LoVo (cell line): ENCODE measurements around the gene ATG14.
A peak's percentile ranks its signal among the peaks of the same experiment; 100 is the strongest.
"Not testable (repeated sequence)": the region's sequence is repeated elsewhere in the genome, so short reads cannot be mapped to it uniquely, and the experiment has no call there.

ENCODE experiments used
- DNase-seq: peaks from one replicate; pipeline ENCODE4 v3.0.0-alpha.2; 2016; ENCODE audit warnings: low spot score

ATG14 gene

DNA sequence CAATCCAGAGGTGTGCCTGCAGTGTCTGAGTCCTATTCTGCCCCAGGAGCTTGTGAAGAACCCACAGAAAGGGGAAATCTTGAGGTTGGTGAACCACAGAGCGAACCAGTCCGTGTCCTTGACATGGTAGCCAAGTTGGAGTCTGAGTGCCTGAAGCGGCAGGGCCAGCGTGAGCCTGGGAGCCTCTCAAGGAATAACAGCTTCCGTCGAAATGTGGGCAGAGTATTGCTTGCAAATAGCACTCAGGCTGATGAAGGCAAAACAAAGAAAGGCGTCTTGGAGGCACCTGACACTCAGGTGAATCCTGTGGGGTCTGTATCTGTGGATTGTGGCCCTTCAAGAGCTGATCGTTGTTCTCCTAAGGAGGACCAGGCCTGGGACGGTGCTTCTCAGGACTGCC, 60.5 kb downstream of the ATG14 start:
- no peak for DNase-seq

DNA sequence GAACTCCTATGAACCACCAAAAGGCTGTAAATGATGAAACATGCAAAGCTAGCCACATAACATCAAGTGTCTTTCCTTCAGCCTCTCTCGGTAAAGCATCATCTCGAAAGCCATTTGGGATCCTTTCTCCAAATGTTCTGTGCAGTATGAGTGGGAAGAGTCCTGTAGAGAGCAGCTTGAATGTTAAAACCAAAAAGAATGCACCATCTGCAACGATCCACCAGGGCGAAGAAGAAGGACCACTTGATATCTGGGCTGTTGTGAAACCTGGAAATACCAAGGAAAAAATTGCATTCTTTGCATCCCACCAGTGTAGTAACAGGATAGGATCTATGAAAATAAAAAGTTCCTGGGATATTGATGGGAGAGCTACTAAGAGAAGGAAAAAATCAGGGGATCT, 61.2 kb downstream of the ATG14 start:
- DNase-seq: no peak

DNA sequence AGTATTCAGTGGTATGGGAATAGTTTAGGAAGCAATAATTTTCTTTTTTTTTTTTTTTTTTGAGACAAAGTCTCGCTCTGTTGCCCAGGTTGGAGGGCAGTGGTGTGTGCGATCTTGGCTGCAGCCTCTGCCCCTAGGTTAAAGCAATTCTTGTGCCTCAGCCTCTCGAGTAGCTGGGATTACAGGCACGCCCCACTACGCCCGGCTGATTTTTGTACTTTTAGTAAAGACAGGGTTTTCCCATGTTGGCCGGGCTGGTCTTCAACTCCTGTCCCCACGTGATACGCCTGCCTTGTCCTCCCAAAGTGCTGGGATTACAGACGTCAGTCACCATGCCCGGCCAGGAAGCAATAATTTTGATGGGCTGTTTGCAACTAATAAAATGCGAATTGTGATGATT, 62.1 kb downstream of the ATG14 start:
- no peak for DNase-seq

DNA sequence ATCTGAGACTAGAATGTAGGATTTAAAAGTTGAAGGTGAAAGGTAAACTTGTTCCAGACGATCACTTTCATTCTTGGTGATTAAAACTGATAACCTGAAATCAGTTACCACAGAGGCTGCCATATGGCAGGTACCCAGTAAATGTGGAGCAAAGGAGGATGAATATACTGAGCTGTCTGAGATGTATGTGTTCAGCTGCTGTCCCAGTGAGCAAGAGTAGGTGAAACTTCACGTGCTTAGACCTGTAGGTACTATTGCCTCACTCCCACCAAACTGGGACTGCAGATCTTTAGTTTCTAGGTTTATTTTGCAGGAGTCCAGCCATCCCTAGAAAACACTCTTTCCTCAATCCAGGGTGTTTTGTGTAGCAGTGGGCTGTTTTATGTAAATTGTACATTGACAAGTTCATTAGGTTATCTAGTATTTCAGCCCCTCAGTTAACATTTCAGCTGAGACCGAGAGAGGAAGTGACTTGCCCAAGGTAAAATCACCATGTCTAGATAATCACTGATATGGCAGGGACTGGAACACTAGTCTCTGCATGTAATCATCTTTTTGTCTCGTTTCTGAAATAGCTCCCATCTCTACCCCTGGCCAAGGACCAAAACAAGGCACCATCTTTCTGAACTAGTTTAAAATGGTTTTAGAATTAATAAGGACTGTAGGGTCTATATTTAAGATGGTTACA, 62.7 kb downstream of the ATG14 start:
- DNase-seq: no peak

DNA sequence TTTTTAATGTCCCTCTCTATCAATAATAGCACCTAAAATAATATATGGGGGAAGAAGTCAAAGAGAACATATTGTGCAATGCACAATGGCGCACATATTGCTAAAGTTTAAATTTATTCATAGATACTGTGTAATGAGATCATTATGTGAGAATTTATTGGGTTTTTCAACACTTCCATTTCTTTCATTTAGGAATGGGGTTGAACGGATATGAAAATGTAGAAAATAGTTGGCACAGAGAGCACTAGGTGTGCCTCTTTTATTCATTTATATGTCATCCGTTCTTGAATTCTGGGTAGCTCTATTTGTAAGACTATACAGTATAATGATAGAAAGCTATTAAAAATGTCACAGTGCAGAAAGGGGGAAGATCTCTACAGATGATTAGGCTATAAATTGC, 63.9 kb downstream of the ATG14 start:
- DNase-seq: no peak

DNA sequence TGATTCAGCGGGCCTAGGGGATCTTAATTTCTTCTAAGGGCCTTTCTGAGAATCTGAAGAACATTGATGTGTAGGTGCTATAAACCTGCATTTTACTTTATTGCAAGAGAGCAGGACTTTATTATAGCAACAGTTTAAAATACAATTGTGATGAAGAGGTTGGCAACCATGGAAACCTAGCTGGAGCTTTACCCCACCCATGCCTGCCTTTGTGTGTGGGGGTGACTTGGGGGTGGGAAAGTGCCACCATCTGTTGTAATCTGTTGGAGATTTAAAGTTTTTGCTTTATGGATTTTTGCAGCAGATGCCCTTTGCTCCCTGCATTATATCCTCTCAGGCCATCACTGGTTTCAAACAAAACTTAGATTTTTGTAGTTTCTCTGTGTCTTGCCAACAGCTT, 64.6 kb downstream of the ATG14 start:
- no peak for DNase-seq

DNA sequence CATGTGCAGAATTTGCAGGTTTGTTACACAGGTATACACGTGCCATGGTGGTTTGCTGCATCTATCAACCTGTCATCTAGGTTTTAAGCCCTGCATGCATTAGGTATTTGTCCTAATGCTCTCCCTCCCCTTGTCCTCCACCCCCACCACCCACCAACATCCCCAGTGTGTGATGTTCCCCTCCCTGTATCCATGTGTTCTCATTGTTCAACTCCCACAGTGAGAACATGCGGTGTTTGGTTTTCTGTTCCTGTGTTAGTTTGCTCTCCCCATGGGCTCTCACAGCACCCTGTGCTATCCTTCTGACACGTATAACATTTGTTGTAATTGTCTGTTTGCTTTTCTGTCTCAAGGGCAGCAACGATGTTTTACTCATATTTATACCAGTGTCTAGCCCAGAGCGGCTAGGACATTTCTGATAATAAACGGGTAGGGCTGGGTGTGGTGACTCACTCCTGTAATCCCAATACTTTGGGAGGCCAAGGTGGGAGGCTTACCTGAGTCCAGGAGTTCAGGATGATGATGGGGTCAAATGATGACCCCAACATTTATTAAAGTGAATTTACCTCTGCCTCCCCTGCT, 67.0 kb downstream of the ATG14 start:
- DNase-seq: not testable (repeated sequence)

DNA sequence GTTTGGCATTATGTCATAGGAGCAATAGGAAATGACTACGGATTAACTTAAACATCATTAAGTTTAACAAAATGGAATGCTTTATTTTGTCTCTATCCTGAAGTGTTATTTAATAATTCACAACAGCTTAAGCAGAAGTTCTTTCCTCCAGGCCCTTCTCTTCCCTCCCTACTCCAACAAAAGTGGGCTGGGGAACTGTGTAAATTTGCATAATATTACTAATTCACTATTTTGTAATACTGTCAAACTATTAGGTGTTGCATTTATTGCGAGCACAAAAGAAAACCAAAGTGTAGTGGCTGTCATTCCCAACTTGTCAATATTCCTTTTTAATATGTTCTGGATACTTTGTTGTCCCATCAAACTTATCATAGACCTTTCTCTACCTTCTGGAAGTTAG, 69.8 kb downstream of the ATG14 start:
- no peak for DNase-seq

DNA sequence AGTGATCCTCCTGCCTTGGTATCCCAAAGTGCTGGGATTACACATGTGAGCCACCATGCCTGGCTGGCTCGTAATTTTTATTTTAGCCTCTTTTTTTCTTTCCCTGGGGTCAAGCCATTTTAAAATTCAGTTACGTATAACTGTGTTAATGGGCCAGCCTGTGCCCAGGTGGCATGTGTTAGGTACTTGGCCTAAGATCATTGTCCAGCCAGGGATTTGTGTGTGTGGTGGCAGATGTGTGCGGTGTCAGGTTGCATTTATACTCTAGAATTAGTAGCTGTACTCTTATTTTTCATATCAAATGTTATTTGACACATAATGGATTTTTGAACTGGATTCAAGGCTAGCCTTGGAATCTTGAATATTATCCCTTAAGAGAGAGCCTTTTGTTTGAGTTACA, 71.1 kb downstream of the ATG14 start:
- no peak for DNase-seq

DNA sequence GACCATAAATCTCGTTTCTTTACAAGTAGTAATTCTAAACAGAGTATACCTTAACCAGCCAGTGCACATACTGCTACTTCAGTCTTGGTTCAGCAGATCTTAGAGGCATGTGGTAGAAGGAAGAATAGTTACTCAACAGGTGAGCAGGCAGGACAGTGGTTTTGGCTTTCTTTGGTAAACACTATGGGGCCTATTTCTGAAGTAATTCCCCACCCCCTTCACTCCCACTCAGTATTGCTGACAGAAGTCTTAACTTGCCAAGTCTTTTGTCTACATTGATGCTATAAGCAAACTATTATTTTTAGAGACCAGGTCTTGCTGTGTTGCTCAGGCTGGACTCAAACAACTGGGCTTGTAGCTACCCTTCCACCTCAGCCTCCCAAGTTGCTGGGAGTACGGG, 71.9 kb downstream of the ATG14 start:
- DNase-seq: no peak

DNA sequence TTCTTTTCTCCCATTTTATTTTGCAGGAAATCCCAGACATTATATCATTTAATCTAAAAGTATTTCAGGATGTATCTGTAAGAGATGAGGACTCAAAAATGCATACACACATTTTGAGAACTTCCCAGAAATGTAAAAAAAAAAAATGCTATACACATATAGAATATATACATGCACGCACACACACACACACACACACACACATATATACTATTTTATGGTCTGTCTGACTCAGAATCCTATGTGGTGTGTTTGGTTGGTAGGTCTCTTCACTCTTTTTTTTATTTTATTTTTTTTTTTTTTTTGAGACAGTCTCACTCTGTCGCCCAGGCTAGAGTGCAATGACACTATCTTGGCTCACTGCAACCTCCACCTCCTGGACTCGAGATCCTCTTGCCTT, 74.9 kb downstream of the ATG14 start:
- DNase-seq: no peak

DNA sequence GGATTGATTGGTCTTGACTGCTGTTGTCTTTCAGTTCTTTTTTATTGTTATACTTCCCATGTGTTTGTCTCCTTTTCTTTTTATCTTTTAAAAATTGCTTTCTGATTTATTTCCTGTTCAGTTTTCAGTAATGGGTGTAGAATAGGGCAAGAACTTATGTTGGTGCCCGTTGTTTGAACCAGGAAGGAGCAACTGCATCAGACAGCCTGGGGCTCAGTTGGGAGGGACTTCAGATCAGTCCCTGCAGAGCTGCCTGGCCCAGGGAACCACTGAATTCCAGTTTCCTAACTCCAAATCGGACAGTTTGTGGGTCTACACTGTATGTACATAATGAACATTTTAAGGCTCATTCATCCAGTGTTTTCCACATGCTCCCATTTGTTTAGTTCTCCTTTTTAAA, 75.5 kb downstream of the ATG14 start:
- no peak for DNase-seq

DNA sequence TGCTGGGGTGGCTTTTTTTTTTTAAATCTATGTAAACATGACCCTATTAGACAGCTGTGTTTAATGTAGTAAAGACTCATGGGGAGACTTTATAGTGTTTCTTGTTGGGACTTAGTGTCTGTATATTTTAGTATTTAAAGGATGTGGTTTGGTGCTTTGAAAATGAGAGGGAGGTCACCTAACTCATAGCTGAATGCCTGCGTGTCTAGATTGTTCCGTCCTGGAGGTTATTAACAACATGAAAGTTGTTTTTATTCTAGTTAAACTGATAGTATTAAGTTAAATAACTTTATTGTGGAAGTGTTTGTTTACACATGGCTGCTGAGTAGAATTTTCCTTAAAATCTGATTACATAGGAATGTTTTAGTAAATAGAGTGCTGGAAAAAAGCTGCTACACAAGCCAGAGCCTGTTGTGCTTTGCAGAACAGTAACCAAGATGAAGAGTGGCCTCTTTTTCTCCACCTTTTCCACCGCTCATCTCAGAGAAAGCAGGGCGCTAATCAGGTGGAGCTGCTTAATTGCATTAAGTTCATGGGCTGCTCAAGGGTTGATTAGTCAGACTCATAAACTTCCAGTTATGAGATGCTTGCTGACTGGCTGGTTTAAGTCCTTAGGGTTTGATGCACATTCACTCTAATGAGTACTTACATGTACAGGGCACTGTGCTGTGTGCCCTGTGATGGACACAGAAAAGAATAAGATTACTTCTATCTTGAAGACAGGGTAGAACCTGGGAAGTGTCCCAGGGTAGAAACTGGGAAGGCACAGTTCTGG, 77.7 kb downstream of the ATG14 start:
- peak; percentile 39 for DNase-seq

DNA sequence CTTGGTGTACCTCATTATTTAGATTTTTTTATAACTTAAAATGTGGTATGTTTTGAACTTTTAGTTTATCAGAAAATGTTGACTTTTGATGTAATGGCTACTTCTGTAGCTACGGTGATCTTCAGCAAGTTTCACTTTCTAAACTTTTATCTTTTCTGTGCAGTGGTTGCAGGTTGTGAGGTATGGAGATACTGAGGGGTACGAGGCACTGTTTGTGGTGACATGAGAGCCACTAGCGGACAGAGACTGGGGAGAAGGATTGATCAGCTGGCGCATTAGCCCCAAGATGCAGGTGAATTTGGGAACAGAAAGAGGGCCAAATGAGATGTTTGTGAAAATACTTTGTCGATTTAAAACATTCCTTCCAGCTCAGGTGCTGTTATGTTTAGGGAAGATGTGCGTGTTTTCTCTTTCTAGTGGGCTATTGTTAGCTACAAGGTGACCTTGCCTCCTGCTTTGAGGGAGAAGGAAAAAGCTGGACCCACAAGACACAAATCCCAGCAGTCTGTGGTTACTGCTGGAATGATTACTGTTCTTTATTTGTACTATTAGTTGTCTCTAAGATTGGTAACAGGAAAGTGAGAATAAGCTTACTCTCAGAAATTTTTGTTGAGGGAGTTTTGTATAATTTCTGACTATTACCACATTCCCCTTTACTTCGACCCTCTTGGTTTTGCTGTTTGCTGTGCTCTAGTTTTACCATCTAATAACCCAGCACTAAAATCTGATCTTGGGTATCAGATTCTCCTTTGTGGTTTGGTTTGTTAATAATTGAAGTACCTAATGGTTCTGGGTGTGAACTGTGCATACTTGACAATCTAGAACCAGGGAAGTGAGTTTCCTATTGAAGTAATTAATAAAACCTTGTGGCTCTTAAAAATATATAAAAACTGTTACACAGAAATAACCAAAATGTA, 78.7 kb downstream of the ATG14 start:
- no peak for DNase-seq

DNA sequence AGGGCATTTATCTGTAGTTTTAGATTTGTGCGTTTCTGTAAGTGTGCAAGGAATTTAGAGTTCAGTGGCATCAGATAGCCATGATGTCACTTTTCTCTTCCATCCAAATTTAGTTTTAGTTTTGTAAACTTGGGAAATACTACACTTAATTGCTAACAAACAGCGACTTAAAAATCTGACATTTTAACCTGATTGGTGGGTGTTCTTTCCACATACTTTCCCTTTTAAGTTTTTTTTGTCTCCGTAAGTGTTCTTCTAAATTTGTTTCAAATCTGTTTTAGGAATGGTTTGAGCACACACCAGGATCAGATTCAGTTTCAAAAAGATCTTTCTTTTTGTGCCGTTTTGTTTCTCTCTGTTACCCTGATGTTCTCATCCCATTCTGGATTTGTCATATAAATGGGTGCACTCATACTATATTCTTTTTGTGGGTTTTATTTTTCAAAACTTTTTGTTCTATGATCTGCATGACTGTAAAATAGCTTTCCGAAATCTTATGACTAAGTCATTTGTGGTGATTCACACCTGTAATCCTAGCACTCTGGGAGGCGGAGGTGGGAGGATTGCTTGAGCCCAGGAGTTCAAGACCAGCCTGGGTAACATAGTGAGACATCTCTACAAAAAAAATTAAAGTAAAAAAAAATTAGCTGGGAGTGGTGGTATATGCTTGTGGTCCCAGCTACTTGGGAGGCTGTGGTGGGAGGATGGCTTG, 81.5 kb downstream of the ATG14 start:
- no peak for DNase-seq

DNA sequence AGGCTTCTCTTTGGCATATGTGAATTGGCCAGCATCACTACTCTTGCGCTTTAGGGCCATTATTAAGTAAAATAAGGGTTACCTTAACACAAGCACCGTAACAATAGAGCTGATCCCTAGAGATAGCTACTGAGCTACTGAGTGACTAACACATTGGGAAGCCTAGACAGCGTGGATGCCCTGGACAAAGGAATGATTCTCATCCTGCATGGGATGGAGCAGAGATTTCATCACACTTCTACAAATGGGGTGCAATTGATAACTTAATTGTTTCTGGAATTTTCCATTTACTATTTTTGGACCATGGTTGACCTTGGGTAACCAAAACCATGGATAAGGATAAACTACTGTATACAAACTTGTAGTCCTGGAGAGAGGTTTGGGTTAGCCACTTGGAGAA, 83.3 kb downstream of the ATG14 start:
- no peak for DNase-seq

DNA sequence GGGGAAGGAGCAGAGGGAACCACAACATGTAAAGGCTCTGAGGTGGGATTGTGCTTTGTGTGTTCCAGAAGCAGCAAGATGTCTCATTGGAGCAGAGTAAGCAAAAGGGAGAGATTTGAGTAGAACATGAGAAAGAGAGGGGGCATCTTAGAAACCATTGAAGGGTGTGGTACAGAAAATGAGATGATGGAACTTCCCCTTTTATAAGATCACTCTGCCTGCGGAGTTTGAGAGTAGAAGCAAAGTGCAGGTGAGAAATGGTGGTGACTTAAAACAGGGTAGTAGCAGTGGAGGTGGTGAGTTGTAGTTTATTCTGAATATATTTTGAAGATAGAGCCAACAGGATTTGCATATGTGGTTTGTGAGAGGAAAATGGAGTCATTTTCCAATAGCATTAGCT, 84.5 kb downstream of the ATG14 start:
- no peak for DNase-seq

DNA sequence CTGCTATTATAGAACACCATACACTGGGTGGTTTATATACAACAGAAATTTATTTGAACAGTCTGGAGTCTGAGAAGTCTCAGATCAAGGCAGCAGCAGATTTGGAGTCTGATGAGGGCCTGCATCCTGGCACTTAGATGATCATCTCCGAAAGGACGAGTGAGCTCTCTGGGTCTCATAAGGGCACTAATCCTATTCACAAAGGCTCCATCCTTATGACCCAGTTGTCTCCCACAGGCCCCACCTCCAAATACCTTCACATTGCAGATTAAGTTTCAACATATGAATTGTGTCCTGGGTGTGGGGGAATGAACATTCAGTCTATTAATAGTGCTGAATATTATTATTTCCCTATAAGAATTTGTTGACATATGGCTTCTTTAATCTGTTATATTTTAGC, 86.8 kb downstream of the ATG14 start:
- no peak for DNase-seq

DNA sequence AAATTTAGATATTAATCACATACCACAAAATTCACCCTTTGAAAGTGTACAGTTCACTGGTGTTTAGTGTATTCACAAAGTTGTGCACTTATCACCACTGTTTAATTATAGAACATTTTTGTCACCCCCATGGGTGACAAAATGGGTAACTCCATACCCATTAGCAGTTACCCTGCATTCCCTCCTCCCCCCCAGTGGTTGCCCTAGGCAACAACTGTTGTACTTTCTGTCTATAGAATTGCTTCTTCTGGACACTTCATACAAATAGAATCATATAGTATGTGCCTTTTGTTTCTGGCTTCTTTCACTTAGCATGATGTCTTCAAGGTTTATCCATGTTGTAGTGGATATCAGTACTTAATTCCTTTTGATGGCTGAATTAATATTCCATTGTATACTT, 87.7 kb downstream of the ATG14 start:
- DNase-seq: no peak

DNA sequence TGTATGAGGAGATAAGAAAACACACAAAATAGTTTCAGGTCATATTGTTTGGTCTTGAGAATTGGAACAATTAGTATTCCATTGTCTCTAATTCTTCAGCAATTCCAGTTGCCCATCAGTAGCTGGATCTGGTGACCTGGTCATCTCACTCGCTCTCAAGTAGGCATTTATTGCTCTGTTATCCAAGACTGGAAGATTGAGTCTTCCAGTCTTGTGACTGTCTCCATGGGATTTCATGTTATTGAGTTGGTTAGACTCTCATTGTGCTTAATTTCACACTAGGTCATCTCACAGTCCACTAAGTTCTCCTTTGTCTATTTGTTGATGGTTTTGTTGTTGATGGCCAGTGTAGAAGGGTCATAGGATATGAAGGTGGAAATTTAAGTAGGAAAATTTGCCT, 92.9 kb downstream of the ATG14 start:
- no peak for DNase-seq

DNA sequence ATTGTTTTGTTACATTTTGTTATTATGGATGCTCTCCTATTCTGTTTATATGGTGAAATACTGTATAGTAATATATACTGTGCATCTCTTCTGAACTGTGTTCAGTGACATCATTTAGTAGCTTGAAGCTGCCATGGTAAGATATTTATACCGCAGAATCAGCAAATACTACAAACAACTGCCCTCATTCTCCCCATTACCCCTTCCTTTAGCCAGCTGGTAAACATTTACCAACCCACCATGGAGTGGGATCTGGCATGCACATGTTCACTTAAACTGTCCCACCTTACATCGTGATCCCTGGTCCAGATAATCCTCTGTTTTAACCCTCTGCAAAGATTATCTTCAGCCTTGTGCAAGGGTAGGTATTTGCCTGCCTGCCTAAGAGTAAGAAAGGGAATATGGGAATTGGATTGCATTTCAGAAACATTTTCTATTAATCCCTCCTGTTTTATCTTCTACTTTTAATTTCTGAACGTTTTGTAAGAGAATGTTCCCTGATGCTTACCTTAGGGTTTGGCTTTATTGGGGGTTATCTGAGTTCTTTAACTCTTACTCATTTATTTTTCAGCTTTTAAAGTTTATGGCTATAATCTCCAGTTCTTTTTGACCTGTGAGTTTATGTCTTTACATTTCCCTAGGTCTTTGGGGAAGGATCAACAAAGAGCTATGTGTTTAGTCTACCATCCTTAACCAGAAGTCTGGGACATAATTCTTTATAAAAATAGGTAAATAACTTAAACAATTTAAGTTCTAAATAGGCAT, 93.9 kb downstream of the ATG14 start:
- peak; percentile 29 for DNase-seq
